Stimulated activated CD8-positive, alpha-beta memory T cell treated with anti-CD3 and anti-CD28 coated beads, Interleukin-4, amount 100 ng/mL, for 4 hours (primary cell): ENCODE data around the gene FUBP3.

ENCODE experiments used
- DNase-seq, 2 donors: peaks; one replicate each; pipeline ENCODE4 v3.0.0-alpha.2; 2020; ENCODE audit warnings: low read depth in 2 of 2, low spot score in 1 of 2

The FUBP3 gene

DNA sequence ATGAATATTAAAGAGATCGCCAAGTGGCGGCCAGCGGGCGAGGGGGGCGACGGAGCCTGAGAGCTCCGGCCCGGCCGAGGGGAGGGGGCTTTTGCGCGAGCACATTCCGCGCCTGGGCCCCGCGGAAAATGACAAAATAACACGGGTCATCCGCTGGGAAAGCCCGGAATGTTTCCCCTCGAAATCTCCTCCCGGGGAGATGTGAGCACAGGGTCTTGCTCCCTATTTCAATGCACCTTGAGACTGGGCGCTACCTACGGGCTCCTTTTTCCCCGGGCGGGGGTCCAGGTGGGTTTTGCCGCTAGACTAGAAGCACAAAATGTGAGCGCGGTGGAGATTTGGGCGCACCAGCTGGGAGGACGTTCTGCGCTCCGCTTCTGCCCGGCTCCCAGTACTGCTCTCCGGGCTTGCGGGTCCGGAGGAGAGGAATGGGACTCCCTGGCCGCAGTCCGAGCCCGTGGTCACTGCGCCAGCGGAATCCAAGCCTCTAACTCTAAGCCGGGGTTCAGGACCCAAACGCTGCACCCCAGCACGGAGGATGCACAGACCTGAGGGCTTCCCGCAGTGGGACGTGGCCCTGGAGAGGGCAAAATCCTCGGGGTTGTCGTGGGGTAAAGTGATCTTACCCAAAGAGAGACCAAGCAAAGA is 82.2 kb downstream of the FUBP3 start:
- no peak for DNase-seq

GRCh38 chr9:130662099-130662969 is 83.0 kb downstream of the FUBP3 start:
- no peak for DNase-seq

DNA sequence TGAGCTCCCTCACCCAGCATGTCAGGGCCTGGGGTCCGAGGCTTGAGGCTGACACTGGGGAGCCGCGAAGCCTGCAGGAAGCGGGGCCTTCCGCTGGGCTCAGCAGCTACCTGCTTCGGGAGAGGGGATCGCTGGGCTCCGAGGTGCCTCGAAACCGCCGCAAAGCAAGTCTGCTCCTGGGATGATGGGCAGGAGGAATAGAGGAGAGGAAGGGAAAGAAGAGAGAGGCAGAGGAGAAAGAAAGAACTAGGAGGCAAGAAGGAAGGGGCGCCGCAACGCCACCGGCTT is 83.5 kb downstream of the FUBP3 start:
- DNase-seq: no peak

DNA sequence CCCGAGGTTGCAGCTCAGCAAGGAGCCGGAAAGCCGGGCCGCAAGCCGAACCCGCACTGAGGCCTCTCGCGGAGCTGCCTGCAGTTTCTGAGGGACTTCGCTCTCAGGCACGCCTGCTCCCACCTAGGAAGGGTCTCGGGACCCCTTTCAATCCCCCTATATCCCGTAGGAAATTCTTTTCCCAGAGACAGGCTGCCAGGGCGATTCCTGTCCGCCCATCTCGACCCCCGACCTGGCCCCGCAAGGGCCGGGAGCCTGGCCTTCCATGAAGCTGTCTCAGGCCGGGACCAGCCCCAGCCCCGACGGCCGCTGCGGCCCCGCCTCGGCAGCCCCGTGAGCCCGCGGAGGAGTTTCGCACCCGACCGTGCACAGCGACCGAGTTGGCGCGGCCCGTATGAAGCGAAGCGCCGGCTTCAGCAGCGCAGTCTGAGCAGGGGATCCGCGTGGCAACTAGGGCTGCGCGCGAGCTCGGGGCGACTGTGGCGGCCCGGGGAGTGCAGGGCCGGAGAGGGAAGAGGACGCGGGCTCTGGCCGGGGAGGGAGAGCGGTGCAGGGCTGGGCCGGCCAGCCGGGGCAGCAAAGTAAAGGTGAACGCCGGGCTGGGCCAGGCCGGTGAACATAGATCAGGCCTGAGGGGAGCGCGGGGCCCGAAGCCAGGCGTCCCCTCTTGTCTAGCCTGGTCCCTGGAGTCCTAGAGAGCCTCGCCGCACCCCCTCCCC is 84.0 kb downstream of the FUBP3 start:
- DNase-seq: no peak

DNA sequence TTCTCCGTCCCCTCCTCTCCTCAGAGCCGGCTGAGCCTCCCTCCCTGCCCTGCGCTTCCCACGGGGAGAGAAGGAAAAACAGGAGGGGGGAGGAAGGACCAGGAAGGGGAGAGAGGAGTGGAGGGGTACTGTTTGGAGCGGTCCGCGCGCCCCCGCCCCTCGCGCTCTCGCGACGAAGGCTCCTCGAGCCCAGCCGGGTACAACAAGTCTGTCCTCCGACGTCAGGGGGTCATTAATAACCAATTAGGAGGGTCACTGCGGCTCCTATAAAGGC is 84.5 kb downstream of the FUBP3 start:
- no peak for DNase-seq

DNA sequence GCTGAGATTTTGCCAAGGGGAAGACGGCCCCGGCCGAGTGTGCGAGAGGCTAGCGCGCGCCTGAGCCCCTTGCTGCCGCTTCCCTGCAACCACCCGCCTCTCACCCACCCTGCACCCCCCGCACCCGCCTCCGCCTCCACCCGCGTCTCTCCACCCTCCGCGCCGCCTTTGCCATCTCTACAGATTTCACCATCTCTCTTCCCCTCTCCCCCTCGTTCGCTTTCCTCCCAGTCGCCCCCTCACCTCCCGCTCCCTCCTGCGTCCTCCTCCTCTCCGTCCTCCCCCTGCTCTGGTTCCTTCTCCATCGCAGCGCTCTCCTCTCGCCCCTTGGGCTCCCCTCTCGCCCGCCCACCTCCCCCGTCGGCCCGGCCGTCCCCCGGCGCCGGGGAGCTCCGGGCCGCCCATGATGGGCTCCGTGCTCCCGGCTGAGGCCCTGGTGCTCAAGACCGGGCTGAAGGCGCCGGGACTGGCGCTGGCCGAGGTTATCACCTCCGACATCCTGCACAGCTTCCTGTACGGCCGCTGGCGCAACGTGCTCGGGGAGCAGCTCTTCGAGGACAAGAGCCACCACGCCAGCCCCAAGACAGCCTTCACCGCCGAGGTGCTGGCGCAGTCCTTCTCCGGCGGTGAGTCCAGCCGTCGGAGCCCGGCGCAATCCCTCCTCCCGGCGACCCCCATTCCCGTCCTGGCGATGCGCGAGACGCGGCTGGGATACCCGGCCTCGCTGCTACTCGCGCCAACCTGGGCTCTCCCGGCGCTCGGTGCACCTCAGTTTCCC is 85.1 kb downstream of the FUBP3 start, which contains the start of gene PRDM12:
TSS of gene PRDM12 (plus strand) at position 344 of the 778 bp plus-strand sequence. CDS start at position 404, 60 bp downstream.
- no peak for DNase-seq

DNA sequence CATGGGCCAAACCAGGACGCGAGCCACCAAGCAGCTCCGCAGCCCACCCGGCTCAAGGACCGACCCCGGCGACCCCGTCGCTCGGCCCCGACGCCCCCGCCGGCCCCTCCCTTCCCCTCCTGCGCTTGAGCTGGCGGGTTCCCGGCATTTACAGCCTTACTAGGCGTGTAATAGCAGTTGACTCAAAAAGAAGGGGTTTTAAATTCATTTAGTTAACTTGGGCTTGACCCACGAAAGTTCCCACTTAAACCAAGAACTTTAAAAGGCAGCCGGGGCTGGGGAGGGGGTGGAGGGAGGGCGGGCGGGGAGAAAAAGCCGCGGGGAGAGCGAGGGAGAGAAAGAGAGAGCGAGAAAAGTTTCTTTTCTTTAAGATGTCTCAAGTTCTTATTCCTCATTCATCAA is 85.7 kb downstream of the FUBP3 start:
- DNase-seq: no peak

DNA sequence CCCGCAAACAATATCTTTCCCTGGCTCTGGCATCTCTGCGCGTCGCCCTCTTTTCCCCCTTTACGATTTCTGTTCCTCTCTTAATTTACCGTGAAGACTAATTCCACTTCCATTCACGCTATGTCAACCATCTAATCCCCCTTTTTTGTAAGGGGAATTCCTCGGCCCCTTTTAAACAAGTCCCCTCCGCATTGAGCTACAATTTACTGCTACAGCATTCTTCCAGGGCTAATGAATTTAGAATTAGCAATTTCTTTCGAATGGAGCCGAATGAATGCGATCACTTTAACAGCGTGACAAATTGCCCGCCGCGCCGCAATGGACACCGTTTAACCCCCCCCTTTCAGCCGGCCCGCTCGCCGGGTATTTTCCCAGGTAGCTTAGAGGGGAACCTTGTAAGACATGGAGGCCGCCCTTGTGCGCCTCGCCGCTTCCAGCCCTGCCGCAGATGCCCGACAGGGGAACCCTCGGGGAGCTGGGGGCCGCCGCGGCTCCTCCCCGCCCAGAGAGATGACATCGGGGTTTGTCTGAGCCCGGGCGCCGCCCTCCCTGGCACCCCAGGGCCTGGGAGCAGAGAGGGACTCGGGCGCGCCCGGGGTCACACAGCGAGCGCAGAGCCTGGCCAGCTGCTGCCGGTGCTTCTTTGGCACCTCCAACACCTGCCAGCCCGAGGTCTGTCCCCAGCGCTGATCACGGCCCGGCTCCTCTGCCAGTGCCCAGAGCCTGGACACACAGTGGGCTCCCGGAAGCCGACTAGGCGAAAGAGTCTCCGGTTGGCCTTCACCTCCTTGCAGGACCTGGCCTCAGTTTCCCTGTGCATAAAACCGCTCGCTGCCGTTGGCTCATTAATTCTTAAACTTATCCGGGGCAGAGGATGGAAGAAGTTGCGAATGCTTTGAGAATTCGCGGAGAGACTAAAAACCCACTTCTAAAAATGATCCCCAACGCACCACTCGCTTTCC is 86.3 kb downstream of the FUBP3 start:
- DNase-seq: no peak

- no peak for DNase-seq
Observed at GRCh38 chr9:130666393-130667119, 87.2 kb downstream of the FUBP3 start.

DNA sequence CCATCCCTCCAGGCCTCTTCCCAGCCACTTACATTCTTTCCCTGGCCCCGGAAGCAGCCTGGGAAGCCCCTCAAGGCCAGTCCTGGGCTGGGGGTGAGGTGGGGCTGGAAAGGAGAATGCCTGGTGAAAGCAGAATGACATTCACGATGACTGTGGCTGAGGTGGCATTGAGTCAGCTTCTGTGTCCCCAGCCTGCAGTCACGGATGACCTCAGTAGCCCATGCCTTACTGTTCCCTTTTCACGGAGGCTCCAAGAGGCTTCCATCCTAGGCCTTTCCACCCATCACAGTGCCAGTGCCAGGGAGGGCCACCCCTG is 87.7 kb downstream of the FUBP3 start:
- no peak for DNase-seq

- DNase-seq: no peak
Observed at GRCh38 chr9:130668196-130668595, 88.8 kb downstream of the FUBP3 start.

GRCh38 chr9:130668659-130669058 is 89.3 kb downstream of the FUBP3 start:
- no peak for DNase-seq

- DNase-seq: no peak
Observed at GRCh38 chr9:130669965-130670364, 90.6 kb downstream of the FUBP3 start.

- DNase-seq: no peak
Observed at GRCh38 chr9:130670644-130671043, 91.3 kb downstream of the FUBP3 start.

- DNase-seq: no peak
Observed at GRCh38 chr9:130672466-130672865, 93.1 kb downstream of the FUBP3 start.

DNA sequence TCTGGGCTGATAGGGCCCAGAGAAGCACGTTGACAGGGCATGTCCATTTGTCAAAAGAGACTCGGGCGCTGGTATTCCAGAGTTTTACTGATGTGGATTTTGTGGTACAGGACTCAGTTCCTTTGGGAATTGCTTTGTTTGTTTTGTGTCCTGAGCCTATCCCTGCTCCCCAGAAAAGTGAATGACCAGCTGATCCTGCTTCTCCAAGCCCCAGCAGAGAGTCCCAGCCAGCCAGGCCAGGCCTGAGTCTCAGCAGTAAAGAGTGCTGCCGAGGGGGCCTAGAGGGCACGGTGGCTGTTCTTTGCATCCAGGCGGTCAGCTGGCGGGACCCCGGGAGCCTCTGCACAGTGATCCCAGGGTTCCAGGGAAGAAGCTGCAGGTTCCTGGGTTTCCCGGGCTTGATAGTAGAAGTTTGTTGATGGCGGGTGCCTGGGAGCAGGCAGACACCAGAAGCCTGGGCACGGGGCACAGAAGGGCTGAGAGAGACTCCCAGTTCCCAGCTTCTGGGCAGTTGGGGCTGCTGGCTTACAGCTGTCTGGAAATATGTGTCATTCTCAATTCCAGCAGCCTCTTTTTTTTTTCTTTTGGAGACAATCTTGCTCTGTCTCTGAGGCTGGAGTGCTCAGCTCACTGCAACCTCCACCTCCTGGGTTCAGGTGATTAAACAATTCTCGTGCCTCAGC is 93.7 kb downstream of the FUBP3 start:
- no peak for DNase-seq

DNA sequence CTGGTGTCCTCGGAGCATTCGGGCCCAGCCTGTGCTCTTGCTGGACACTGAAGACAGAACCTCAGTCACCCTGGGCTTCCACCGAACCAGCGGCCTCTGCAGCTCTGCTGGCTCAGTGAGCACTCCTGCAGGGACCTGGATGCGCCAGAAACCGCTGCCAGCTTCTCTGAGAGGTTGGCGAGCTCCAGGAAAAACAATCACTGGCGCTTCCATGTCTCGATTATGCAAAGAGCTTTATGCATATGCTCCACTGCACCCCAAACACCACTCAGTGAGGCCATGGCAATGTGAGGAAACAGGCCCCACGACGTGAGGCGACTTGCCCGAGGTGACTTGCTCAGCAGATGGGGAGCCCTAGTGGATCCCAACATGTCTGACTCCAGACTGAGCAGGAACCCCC is 96.0 kb downstream of the FUBP3 start:
- no peak for DNase-seq

- DNase-seq: no peak
Observed at GRCh38 chr9:130677252-130677651, 97.9 kb downstream of the FUBP3 start.
